ENCODE measurements around the gene PLA2G4B. TPM values are rescaled to one million over a fixed set of nuclear protein-coding genes. Genes with fewer than 3 reads are reported as not detected.

PLA2G4B gene
- total RNA-seq, 3 donors from 2014 or later = 3.2 to 11.0 (median 10.2) TPM

GRCh38 chr15:41890050-41890690, 51.5 kb downstream of the PLA2G4B start:
- Histone ChIP-seq H3K9me3 (no peaks in the 10 kb centered on the region), H3K27me3 (no peaks in the 10 kb centered on the region), H3K27ac (no peak overlapping the region), H3K4me3 (no peak overlapping the region), H3K4me1 (peaks cover 5 to 18% of the 10 kb centered on the region in 2 donors), H3K36me3 (no peaks in the 10 kb centered on the region)
- no peak for DNase-seq (ENCODE audit: low spot score in 2 of 2)
- no peak for TF ChIP-seq POLR2A (IDR thresholded peaks at IDR 0.05)
- TF ChIP-seq POLR2AphosphoS5 (IDR thresholded peaks at IDR 0.05) = no peak
- TF ChIP-seq CTCF (IDR thresholded peaks at IDR 0.05) = no peak
- intact Hi-C loops (cut with DNase I; ENCODE audit: low total_unique reads) = loop anchor here (10.0 kb wide), 1 partner anchor 325 kb away; no protein-coding TSS in a partner anchor

GRCh38 chr15:41891226-41891625, 52.6 kb downstream of the PLA2G4B start:
- Histone ChIP-seq H3K9me3 (no peaks in the 10 kb centered on the region), H3K36me3 (no peaks in the 10 kb centered on the region), H3K4me1 (peaks cover 5 to 19% of the 10 kb centered on the region in 2 donors), H3K27me3 (no peaks in the 10 kb centered on the region), H3K4me3 (no peak overlapping the region), H3K27ac (no peak overlapping the region)
- no peak for DNase-seq (ENCODE audit: low spot score in 2 of 2)
- TF ChIP-seq POLR2A (IDR thresholded peaks at IDR 0.05) = no peak
- TF ChIP-seq CTCF (IDR thresholded peaks at IDR 0.05) = no peak
- no peak for TF ChIP-seq POLR2AphosphoS5 (IDR thresholded peaks at IDR 0.05)
- intact Hi-C loops (cut with DNase I; ENCODE audit: low total_unique reads) = loop anchor here (10.0 kb wide), 1 partner anchor 324 kb away; no protein-coding TSS in a partner anchor

- Histone ChIP-seq H3K4me1 (peaks cover 5 to 19% of the 10 kb centered on the region in 2 donors), H3K27ac (peak overlapping the region; percentile 66 to 78), H3K4me3 (no peak overlapping the region), H3K9me3 (no peaks in the 10 kb centered on the region), H3K27me3 (no peaks in the 10 kb centered on the region), H3K36me3 (no peaks in the 10 kb centered on the region)
- no peak for TF ChIP-seq POLR2AphosphoS5 (IDR thresholded peaks at IDR 0.05)
- DNase-seq (ENCODE audit: low spot score in 2 of 2) = no peak
- intact Hi-C loops (cut with DNase I; ENCODE audit: low total_unique reads) = loop anchor here (10.0 kb wide), 1 partner anchor 323 kb away; no protein-coding TSS in a partner anchor
These were observed 53.3 kb downstream of the PLA2G4B start for GRCh38 chr15:41891946-41892345.

- H3K4me1 ChIP-seq = peaks cover 5 to 19% of the 10 kb centered on the region in 2 donors
- TF ChIP-seq CTCF (IDR thresholded peaks at IDR 0.05) (no peak), POLR2A (IDR thresholded peaks at IDR 0.05) (no peak), POLR2AphosphoS5 (IDR thresholded peaks at IDR 0.05) (peak in 1 of 3 donors; percentile 25)
- no peaks in the 10 kb centered on the region for H3K36me3 ChIP-seq
- peak; percentile 87 to 88 for DNase-seq (ENCODE audit: low spot score in 2 of 2)
- peak overlapping the region in 2 of 3 donors; percentile 37 to 53 for H3K4me3 ChIP-seq
- intact Hi-C loops (cut with DNase I; ENCODE audit: low total_unique reads) = loop anchor here (10.0 kb wide), 1 partner anchor 322 kb away; no protein-coding TSS in a partner anchor
- H3K27me3 ChIP-seq = no peaks in the 10 kb centered on the region
- H3K9me3 ChIP-seq = no peaks in the 10 kb centered on the region
- H3K27ac ChIP-seq = peak overlapping the region; percentile 66 to 78
These were observed 54.2 kb downstream of the PLA2G4B start for GRCh38 chr15:41892621-41893421.

GRCh38 chr15:41893422-41894250, 55.0 kb downstream of the PLA2G4B start, which contains the start of gene SPTBN5:
Gene SPTBN5, minus strand, starts transcription at chr15:41894053. Its CDS starts 556 bp downstream, at chr15:41893497.
- Histone ChIP-seq H3K9me3 (no peaks in the 10 kb centered on the region), H3K36me3 (no peaks in the 10 kb centered on the region), H3K4me3 (peak within 1 kb of the TSS; percentile 4 to 53 (median 37)), H3K27ac (peak within 1 kb of the TSS; percentile 66 to 78), H3K27me3 (no peaks in the 10 kb centered on the region), H3K4me1 (peaks cover 5 to 19% of the 10 kb centered on the region in 2 donors)
- DNase-seq (ENCODE audit: low spot score in 2 of 2) = peak in 1 of 2 donors; percentile 58
- intact Hi-C loops (cut with DNase I; ENCODE audit: low total_unique reads) = loop anchor here (10.0 kb wide), 1 partner anchor 321 kb away; no protein-coding TSS in a partner anchor
- TF ChIP-seq CTCF (IDR thresholded peaks at IDR 0.05) (no peak), POLR2A (IDR thresholded peaks at IDR 0.05) (no peak), POLR2AphosphoS5 (IDR thresholded peaks at IDR 0.05) (no peak)

All from breast epithelium (tissue), 4 donors.